ENCODE results near the gene ARHGAP45. TPM values are rescaled to one million over a fixed set of nuclear protein-coding genes. Genes with fewer than 3 reads are reported as not detected.

ARHGAP45 gene
- total RNA-seq, 1 donor from 2014 or later: 10.2 TPM

- no peak for DNase-seq (ENCODE audit: low read depth, low spot score)
Measured at GRCh38 chr19:1085676-1086442, 18.9 kb downstream of the ARHGAP45 start.

- no peak for DNase-seq (ENCODE audit: low read depth, low spot score)
Measured at GRCh38 chr19:1086613-1087012, 19.6 kb downstream of the ARHGAP45 start.

DNA sequence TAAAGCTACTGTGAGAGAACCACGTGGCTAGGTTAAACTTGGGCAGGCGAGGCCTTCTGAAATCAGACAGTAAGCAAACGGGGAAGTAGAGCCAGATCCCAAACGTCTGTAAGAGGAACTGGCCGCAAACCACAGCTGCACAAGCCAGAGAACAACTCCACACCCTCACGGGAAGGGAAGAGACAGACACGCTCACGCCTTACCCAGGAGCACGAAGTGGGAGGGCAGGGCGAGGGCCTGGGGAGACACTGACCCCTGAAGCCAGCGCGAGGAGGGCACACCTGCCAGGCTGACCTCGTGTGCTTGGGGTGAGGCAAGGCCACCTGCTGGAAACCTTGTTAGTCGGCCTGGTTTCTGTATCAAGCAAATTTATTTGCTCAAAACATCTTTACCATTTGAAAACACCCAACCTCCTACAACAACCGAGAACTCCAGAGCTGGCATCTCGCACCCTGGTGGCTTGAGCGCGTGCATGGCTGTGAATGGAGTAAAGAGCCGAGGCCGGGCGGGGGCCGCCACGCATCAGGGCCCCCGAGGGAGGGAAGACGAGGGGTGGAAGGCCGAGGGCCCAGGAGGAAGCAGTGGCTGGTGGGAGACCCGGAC is 20.9 kb downstream of the ARHGAP45 start:
- DNase-seq (ENCODE audit: low read depth, low spot score): no peak

- DNase-seq (ENCODE audit: low read depth, low spot score): no peak
Measured at GRCh38 chr19:1088416-1089010, 21.5 kb downstream of the ARHGAP45 start.

- no peak for DNase-seq (ENCODE audit: low read depth, low spot score)
Measured at GRCh38 chr19:1089126-1089771, 22.3 kb downstream of the ARHGAP45 start.

DNA sequence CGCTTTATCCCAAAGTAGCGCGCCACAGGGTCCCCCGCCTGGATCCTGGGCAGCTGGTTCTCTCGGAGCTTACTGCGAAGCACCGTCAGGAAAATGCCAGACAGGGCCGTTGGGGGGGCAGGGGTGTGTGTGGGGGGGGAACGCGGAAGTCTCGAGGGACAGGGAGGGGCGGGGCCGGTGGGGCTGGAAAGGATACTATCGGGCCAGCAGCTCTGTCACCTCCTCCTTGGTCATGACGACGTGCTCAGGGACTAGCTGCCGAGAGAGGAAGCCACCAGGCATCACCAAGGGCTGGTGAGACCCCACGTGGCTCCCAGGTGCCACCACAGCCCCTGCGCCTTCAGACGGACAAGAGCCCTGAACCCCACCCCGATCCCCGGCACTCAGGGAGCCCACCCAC is 22.9 kb downstream of the ARHGAP45 start:
- no peak for DNase-seq (ENCODE audit: low read depth, low spot score)

DNA sequence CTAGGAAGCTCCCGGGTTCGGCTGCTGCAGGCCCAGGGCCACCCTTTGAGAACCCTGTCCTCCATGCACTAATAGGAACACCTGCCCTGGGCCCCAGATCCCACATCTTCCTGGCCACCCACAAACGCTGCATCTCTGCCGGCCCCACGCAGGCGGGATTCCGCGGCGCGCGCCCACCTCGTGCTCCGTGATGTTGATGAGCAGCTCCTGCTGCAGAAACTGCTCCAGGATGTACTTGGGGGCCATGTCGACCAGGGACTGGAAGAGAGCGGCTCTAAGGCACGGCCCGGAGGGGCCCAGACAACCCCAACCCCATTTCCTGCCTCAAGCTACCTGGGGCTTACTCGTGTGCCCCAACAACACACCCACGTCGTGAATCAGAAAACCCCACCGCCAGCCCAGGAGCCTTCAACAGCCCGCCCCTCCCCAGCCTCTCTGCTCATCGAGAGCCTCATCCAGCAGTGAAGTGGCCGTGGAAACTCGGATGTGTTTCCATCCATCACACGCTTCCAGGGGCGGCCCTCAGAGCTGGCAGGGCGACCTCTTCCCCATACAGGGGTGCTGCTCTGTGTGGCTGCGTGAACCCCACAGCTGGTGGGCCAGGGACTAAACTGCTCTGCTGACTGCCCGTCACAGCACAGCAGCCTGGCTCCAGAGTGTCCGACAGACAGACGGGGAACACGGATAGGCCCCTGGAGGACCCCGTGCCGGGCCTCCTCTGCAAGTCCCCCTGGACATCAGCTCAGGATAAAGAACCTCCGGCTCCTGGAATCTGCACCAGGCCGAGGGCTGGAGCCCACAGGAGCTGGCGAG is 24.0 kb downstream of the ARHGAP45 start:
- DNase-seq (ENCODE audit: low read depth, low spot score): no peak

GRCh38 chr19:1091544-1092175 is 24.7 kb downstream of the ARHGAP45 start:
- no peak for DNase-seq (ENCODE audit: low read depth, low spot score)

DNA sequence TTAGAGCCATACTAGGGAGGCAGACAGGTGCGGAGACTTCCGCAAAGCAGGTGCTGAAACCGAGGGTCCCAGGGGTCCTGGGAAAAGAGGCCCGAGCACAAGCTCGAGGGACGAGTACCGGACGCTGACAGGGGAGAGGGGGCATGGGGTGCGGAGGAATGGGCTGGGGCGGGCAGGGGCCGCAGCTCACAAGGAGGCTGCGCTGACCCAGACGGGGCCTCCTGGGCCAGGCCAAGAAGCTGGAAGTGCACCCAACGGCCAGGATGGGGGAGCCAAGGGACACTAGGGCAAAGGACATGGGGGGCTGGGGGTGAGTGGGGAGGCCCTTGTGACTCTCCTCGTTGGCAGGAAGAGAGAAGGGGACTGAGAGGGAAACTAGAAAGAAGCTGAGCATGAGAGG is 26.4 kb downstream of the ARHGAP45 start:
- no peak for DNase-seq (ENCODE audit: low read depth, low spot score)

GRCh38 chr19:1093811-1094553 is 27.0 kb downstream of the ARHGAP45 start:
- no peak for DNase-seq (ENCODE audit: low read depth, low spot score)

- no peak for DNase-seq (ENCODE audit: low read depth, low spot score)
Measured at GRCh38 chr19:1094655-1094977, 27.6 kb downstream of the ARHGAP45 start.

- peak; percentile 94 for DNase-seq (ENCODE audit: low read depth, low spot score)
Measured at GRCh38 chr19:1094978-1095701, 28.2 kb downstream of the ARHGAP45 start, which contains the start of gene POLR2E. TSS of gene POLR2E (minus strand) at chr19:1095375. CDS start at chr19:1095315, 60 bp downstream.

DNA sequence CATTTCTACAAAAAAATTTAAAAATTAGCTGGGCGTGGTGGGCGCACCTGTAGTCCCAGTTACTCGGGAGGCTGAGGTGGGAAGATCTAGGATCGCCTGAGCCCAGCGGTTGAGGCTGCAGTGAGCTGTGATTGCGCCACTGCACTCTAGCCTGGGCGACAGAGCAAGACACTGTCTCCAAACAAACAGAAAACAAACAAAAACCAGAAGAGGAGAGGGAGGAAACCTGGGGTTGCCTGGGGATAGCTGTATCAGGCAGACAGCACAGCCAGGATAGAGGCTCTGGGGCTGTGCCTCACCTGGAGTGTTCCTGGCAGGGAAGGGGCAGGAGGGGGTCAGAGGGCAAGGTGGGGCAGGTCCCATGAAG is 30.8 kb downstream of the ARHGAP45 start:
- no peak for DNase-seq (ENCODE audit: low read depth, low spot score)

GRCh38 chr19:1098177-1099051 is 31.4 kb downstream of the ARHGAP45 start:
- DNase-seq (ENCODE audit: low read depth, low spot score): no peak

DNA sequence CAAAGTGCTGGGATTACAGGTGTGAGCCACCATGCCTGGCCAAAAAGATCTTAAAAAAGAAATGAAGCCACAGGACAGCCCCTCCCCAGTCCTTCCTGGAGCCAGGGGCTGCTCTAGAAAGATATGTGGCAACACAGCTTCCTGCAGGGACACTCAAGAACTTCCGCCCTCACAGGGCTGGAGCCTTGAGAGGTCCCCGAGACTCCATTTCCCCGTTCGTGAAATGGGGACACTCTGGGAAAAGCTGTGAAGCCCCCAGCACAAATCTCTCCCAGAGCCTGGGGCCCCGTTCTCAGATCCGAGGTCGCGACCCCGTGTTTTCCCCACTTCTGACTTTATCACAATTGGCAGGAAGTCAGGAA is 34.4 kb downstream of the ARHGAP45 start:
- DNase-seq (ENCODE audit: low read depth, low spot score): no peak

DNA sequence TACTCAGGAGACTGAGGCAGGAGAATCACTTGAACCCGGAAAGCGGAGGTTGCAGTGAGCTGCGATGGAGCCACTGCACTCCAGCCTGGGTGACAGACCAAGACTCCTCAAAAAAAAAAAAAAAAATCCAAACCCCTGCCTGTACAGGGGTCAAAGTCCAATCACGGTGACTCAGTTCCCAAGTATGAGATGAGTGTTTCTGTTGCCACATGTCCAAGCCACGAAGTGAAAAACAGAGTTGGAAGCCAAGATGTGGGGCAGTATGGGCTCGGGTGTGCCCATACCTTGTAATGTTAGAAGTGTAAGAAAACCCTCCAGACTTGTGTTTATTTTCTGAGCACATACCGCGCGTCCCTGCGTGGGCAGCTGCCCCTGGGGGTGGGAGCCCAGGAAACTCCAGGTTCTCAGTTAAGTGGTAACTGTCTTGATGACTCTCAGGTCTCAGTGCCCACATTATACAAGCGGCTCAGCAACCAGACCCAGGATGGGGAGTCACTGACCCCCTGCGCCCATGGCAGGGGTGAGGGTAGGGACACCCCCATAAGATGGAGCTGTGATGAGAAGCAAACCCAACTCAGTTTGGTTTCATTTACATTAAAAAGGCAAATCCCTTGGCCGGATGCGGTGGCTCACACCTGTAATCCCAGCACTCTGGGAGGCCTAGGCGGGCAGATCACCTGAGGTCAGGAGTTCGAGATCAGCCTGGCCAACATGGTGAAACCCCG is 35.6 kb downstream of the ARHGAP45 start:
- peak; percentile 87 for DNase-seq (ENCODE audit: low read depth, low spot score)

GRCh38 chr19:1103132-1103707 is 36.3 kb downstream of the ARHGAP45 start:
- no peak for DNase-seq (ENCODE audit: low read depth, low spot score)

All from pulmonary artery endothelial cell (primary cell).